Neural cell (in vitro differentiated cells): Measurements from ENCODE around the gene TAB2.

Source experiments
- CTCF ChIP-seq: fragments of 450-650 bp; IDR thresholded peaks from 2 replicates; pipeline ENCODE4 v1.5.1; 2014; ENCODE audit warnings: antibody characterized with exemption, mild to moderate bottlenecking, moderate library complexity; ENCODE audit not compliant: poor library complexity, severe bottlenecking
- EP300 ChIP-seq: fragments of 450-650 bp; conservative IDR thresholded peaks from 2 replicates; pipeline ENCODE4 v1.6.1; 2014; ENCODE audit warnings: antibody characterized with exemption, mild to moderate bottlenecking, moderate library complexity; ENCODE audit not compliant: poor library complexity, severe bottlenecking
- EZH2 ChIP-seq: fragments of 200-600, 300-800 bp; shearing (Covaris generic), sonication (generic); IDR thresholded peaks from 2 replicates; pipeline ENCODE4 v1.6.1; 2014; ENCODE audit warnings: antibody characterized with exemption, low read length, borderline replicate concordance, mild to moderate bottlenecking; ENCODE audit not compliant: insufficient read depth, poor library complexity, severe bottlenecking
- MXI1 ChIP-seq: fragments of 450-650 bp; conservative IDR thresholded peaks from 2 replicates; pipeline ENCODE4 v1.6.1; 2014; ENCODE audit warnings: antibody characterized with exemption, mild to moderate bottlenecking; ENCODE audit not compliant: poor library complexity, severe bottlenecking
- POLR2AphosphoS5 ChIP-seq: IDR thresholded peaks from 2 replicates; pipeline ENCODE4 v1.6.1; 2012
- RAD21 ChIP-seq: fragments of 450-650 bp; conservative IDR thresholded peaks from 2 replicates; pipeline ENCODE4 v1.6.1; 2014; ENCODE audit warnings: antibody characterized with exemption, mild to moderate bottlenecking, moderate library complexity
- REST ChIP-seq: IDR thresholded peaks from 2 replicates; pipeline ENCODE4 v1.6.1; 2012; ENCODE audit warnings: borderline replicate concordance
- SMC3 ChIP-seq: fragments of 450-650 bp; conservative IDR thresholded peaks from 2 replicates; pipeline ENCODE4 v1.6.1; 2014; ENCODE audit warnings: antibody characterized with exemption, mild to moderate bottlenecking, moderate library complexity; ENCODE audit not compliant: poor library complexity
- TAF1 ChIP-seq: IDR thresholded peaks from 2 replicates; pipeline ENCODE4 v1.6.1; 2012; ENCODE audit warnings: low read depth

GRCh38 chr6:149422581-149422980 lies 105.1 kb downstream of the TAB2 start:
- no peak for TF ChIP-seq MXI1
- TF ChIP-seq CTCF: no peak
- no peak for TF ChIP-seq EZH2
- no peak for TF ChIP-seq RAD21
- TF ChIP-seq POLR2AphosphoS5: no peak
- TF ChIP-seq SMC3: no peak
- TF ChIP-seq TAF1: no peak
- no peak for TF ChIP-seq REST
- no peak for TF ChIP-seq EP300
